Heart right ventricle (tissue), 16 donors: Measurements from ENCODE around the gene LRP5. TPM values are rescaled to one million over a fixed set of nuclear protein-coding genes. Genes with fewer than 3 reads are reported as not detected.

Source experiments
- ATAC-seq, 8 donors: fragments of 200-7000 bp; cut with Tn5 transposase; one replicate each; pipeline ENCODE4 v1.9.1; 2020; ENCODE audit warnings: mild to moderate bottlenecking in 8 of 8, moderate library complexity in 8 of 8, moderate number of reproducible peaks in 1 of 8
- DNase-seq, 2 donors: peaks; one replicate each; pipeline ENCODE4 v3.0.0-alpha.2; 2020
- H3K27ac ChIP-seq, 10 donors: fragments of 200-600 bp; sonication (generic) in 2 of 10; one replicate each; pipeline versions ENCODE4 v1.5.0 to v1.8.0; 2020 to 2022; ENCODE audit warnings: mild to moderate bottlenecking in 3 of 10
- H3K27me3 ChIP-seq, 7 donors: fragments of 200-600 bp; one replicate each; pipeline ENCODE4 v1.8.0; 2021 to 2022; ENCODE audit warnings: mild to moderate bottlenecking in 2 of 7
- H3K36me3 ChIP-seq, 9 donors: fragments of 200-600 bp; sonication (generic) in 1 of 9; one replicate each; pipeline versions ENCODE4 v1.5.0 to v1.8.0; 2020 to 2022; ENCODE audit warnings: mild to moderate bottlenecking in 2 of 9
- H3K4me1 ChIP-seq, 9 donors: fragments of 200-600 bp; sonication (generic) in 1 of 9; one replicate each; pipeline versions ENCODE4 v1.5.0 to v1.8.0; 2020 to 2022; ENCODE audit warnings: mild to moderate bottlenecking in 4 of 9
- H3K4me3 ChIP-seq, 10 donors: fragments of 200-600 bp; sonication (generic) in 2 of 10; one replicate each; pipeline versions ENCODE4 v1.5.0 to v1.8.0; 2020 to 2022; ENCODE audit warnings: mild to moderate bottlenecking in 7 of 10, moderate library complexity in 2 of 10
- H3K9me3 ChIP-seq, 11 donors: fragments of 200-600 bp in 10 of 11; sonication (generic) in 2 of 11; one replicate each; pipeline versions ENCODE4 v1.5.0 to v1.8.0; 2013 to 2022; ENCODE audit warnings: mild to moderate bottlenecking in 2 of 11, control low read depth in 1 of 11, moderate library complexity in 1 of 11
- WGBS, 2 donors: extraction: QIAGEN DNeasy Blood & Tissue Kit; methylation state at CpG; one replicate each; pipeline ENCODE4 v1.1.7; 2013; ENCODE audit warnings: inconsistent platforms in 1 of 2; 5-methylcytosine and 5-hydroxymethylcytosine counted together
- intact Hi-C, 10 donors: fragments of 100-400 bp; cut with DNase I; formaldehyde crosslinking; loops; one replicate each; pipeline versions ENCODE4 v1.11.1 to v1.14.2; 2022
- polyA plus RNA-seq, 2 donors: library from polyadenylated mRNA; stranded (reverse); fragments of 200-250 nt; gene quantifications; one replicate each; pipeline ENCODE4 v1.2.3, GENCODE V29; 2013
- total RNA-seq, 10 donors: library from RNA; stranded (reverse); fragmentation: NEBNext Ultra II Directional in 3 of 10; extraction: Animal tissue kit (Norgen Biotek cat#: 25700) in 3 of 10; gene quantifications; one replicate each; pipeline versions ENCODE4 v1.2.1 to v1.2.4, GENCODE V29; 2021 to 2023
- TF ChIP-seq, protein P1 (sequence below), 9 donors: fragments of 200-600 bp; sonication (generic) in 2 of 9; IDR thresholded peaks; one replicate each; pipeline versions ENCODE4 v1.5.0 to v1.8.0; 2021 to 2022; ENCODE audit warnings: antibody characterized with exemption in 9 of 9, mild to moderate bottlenecking in 5 of 9, moderate library complexity in 1 of 9
- donor health status: Arrhythmogenic right ventricular cardiomyopathy.
- donor health status: ischemic (EF 13 %, LVEDD 7.1; RV severe dilation, severe dysfunction).
- donor health status: healthy with polysubstance abuse.
- donor health status: DM: no; HTN: yes; CAD: no.
- donor health status: DM: no; HTN: no; CAD: no.
- donor health status: ischemic (EF 25% LVEDD 6.9; RV normal size, moderate dysfunction).
- donor health status: ischemic (EF 25% LVEDD 5.7; RV mildly dilated, moderate dysfunction).
- donor health status: healthy.
- donor health status: DM: yes; HTN: yes; CAD: no.
- donor health status: Ischemic cardiomyopathy.
- donor health status: ischemic (EF 35%, LVEDD 5.7; RV mildly dilated, moderate dysfunction).
- donor health status: nonischemic (EF 11% LVEDD 7.7; RV severe dilation, severe dysfunction).
- donor health status: DM: yes; HTN: yes; CAD: no.
- donor health status: PGD.
- donor health status: ischemic (EF 29% LVEDD 5.4; RV normal size, mild dysfunction).
- donor health status: nonischemic (EF 23%, LVEDD 6.1; RV moderate dilation, normal function).

The LRP5 gene
- total and polyA plus RNA-seq, 12 donors = 23.2 to 73.3 (median 46.3) TPM

DNA sequence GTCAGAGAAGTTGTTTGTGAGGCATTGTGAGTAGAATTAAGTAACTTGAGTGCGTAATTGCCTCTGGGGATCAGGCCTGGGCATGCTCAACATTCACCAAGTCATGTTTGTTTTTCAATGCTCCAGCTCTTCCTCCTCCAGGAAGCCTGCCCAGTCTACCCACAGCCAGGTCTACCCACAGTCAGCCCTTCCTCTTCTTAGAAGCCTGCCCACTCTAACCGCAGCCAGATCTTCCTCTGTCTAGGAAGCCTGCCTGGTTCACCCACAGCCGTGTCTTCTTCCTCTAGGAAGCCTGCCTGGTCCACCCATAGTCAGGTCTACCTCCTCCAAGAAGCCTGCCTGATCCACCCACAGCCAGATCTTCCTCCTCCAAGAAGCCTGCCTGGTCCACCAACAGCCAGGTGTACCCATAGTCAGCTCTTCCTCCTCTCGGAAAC is 25.0 kb downstream of the LRP5 start:
- H3K4me1 ChIP-seq = peaks cover 28 to 79% (median 57%) of the 10 kb centered on the region in 9 donors

DNA sequence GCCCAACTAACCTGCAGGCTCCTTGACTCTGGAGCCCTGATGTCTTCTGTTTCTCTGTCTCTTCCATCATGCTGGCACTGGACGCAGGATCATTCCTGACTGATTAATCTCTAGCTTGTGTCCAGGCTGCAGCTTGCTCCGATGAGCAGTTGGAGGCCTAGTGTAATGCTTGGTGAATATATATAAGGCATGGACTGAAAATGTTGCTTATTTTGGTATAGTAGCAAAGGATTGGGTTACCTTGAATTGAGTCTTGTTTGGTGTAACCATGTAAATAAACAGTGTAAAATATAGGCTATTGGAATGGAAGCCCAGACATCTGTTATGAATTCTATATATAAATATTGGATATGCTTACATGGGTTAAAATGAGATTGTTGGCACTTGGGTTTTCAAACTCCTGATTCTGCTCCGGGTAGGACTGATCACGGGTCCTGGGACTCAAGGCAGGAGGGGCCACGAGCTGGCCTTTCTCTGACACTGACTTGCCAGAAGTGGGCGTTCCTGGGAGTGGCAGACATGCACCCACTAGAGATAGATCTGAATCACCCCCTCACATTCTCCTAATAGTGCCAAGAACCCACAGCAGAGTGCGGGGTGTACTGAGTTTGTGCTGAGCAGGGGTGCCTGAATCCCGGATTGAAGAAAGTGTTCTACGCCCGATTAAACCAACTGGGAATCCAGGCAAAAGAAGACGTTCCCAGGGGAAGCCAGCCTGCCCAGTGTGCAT is 25.8 kb downstream of the LRP5 start:
- no peak for DNase-seq
- H3K27ac ChIP-seq = peak overlapping the region in 8 of 10 donors; percentile 7 to 75 (median 46)

More for the DNA sequence above, 25.0 kb downstream of the LRP5 start:
- ATAC-seq (no peak), DNase-seq (no peak)
- WGBS, 2 donors = 90 to 91% methylated on average over 4 of the region's 4 CpGs
- peaks cover 0 to 3% (median 0%) of the 10 kb centered on the region in 11 donors for H3K9me3 ChIP-seq
- no peak overlapping the region for H3K4me3 ChIP-seq
- intact Hi-C loops = loop anchor here in 1 of 10 donors (5.0 kb wide), 1 partner anchor 35 kb away; no protein-coding TSS in a partner anchor
- TF ChIP-seq, protein P1, sequence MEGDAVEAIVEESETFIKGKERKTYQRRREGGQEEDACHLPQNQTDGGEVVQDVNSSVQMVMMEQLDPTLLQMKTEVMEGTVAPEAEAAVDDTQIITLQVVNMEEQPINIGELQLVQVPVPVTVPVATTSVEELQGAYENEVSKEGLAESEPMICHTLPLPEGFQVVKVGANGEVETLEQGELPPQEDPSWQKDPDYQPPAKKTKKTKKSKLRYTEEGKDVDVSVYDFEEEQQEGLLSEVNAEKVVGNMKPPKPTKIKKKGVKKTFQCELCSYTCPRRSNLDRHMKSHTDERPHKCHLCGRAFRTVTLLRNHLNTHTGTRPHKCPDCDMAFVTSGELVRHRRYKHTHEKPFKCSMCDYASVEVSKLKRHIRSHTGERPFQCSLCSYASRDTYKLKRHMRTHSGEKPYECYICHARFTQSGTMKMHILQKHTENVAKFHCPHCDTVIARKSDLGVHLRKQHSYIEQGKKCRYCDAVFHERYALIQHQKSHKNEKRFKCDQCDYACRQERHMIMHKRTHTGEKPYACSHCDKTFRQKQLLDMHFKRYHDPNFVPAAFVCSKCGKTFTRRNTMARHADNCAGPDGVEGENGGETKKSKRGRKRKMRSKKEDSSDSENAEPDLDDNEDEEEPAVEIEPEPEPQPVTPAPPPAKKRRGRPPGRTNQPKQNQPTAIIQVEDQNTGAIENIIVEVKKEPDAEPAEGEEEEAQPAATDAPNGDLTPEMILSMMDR (IDR thresholded peaks at IDR 0.05) = no peak
- no peaks in the 10 kb centered on the region for H3K36me3 ChIP-seq
- peak overlapping the region in 5 of 10 donors; percentile 20 to 75 (median 61) for H3K27ac ChIP-seq
- H3K27me3 ChIP-seq = no peaks in the 10 kb centered on the region

DNA sequence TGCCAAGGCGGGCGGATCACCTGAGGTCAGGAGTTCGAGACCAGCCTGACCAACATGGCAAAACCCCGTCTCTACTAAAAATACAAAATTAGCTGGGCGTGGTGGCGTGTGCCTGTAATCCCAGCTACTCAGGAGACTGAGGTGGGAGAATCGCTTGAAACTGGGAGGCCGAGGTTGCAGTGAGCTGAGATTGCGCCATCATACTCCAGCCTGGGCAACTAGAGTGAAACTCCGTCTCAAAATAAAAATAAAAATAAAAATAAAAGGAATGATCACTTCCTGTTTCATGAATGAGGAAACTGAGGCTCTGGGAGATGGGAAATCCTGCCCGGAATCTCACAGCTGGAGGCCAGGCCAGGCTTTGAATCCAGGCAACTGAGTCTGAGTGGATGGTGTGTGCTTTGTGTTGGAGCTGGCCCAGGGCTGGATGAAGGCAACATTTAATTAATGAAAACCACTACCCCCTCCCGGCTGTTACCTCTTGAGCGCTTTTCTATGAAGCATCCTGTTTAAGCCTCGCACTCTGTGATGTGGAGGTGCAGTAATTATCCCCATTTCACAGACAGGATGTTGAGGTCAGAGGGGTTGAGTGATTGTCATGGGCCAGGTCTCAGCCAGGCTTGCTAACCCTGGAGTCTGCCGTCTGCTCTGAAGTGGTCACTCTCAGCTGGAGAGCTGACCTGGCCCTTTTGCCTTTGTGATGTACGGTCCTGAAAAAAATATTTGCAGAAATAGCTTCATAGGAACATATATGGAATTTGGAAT is 27.8 kb downstream of the LRP5 start:
- Histone ChIP-seq H3K4me1 (peaks cover 31 to 86% (median 59%) of the 10 kb centered on the region in 9 donors), H3K36me3 (no peaks in the 10 kb centered on the region), H3K4me3 (no peak overlapping the region), H3K9me3 (no peaks in the 10 kb centered on the region), H3K27ac (peak overlapping the region in 1 of 10 donors; percentile 15), H3K27me3 (no peaks in the 10 kb centered on the region)
- 88 to 90% methylated on average over 16 of the region's 16 CpGs for WGBS, 2 donors
- no peak for ATAC-seq
- TF ChIP-seq, protein P1 (IDR thresholded peaks at IDR 0.05) = no peak
- DNase-seq = no peak
- intact Hi-C loops = no loop called here

More for the DNA sequence above, 25.8 kb downstream of the LRP5 start:
- H3K9me3 ChIP-seq = peaks cover 0 to 3% (median 0%) of the 10 kb centered on the region in 11 donors
- intact Hi-C loops = loop anchor here in 1 of 10 donors (5.0 kb wide), 1 partner anchor 34 kb away; no protein-coding TSS in a partner anchor
- ATAC-seq = peak; percentile 19 to 71 (median 50)
- no peaks in the 10 kb centered on the region for H3K36me3 ChIP-seq
- 33 to 36% methylated on average over 11 of the region's 11 CpGs for WGBS, 2 donors
- no peak overlapping the region for H3K4me3 ChIP-seq
- TF ChIP-seq, protein P1 (IDR thresholded peaks at IDR 0.05) = no peak
- peaks cover 31 to 79% (median 59%) of the 10 kb centered on the region in 9 donors for H3K4me1 ChIP-seq
- H3K27me3 ChIP-seq = no peaks in the 10 kb centered on the region
